GM12892 (cell line): ENCODE measurements around the gene SLC39A1.

ENCODE experiments used
- DNase-seq: peaks from one replicate; pipeline ENCODE4 v3.0.0; 2011; ENCODE audit not compliant: insufficient read length
- FAIRE-seq: peaks from 2 replicates; lab custom pipeline; 2011; peaks lifted over from hg19 to GRCh38; lab: Jason Lieb, UNC
- POLR2A ChIP-seq: IDR thresholded peaks from 2 replicates; pipeline ENCODE4 v1.6.1; 2011; ENCODE audit warnings: low read depth, low read length, control low read depth
- POLR2AphosphoS5 ChIP-seq: IDR thresholded peaks from 2 replicates; pipeline ENCODE4 v1.6.1; 2011; ENCODE audit warnings: low read depth, low read length, control low read depth
- TAF1 ChIP-seq: IDR thresholded peaks from 2 replicates; pipeline ENCODE4 v1.6.1; 2011; ENCODE audit warnings: low read depth, mild to moderate bottlenecking, control low read depth, low read length, borderline replicate concordance

Gene SLC39A1

DNA sequence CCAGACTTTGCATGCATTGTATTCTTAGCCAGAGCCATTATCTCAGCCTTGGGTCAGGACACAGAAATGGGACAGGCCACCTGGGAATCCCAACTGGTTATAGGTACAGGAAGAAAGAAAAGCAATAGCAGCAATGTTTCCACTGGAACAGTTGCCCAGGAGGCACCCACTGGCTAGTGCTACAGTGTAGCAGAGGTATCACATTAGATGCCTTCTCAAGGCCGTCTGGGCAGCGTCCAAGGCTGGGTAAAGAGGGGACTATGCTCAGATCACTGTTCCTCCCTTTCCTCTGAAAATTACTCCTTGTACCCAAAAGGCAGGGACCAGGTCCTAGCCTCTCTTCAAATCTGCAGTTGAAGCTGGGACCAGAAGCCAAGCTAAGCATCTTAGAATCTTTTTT, 7.0 kb upstream of the SLC39A1 start:
- no peak for TF ChIP-seq POLR2A
- TF ChIP-seq TAF1: no peak
- TF ChIP-seq POLR2AphosphoS5: no peak
- no peak for FAIRE-seq
- DNase-seq: no peak

GRCh38 chr1:153968972-153969371, 5.6 kb upstream of the SLC39A1 start:
- no peak for DNase-seq
- FAIRE-seq: no peak
- TF ChIP-seq TAF1: no peak
- no peak for TF ChIP-seq POLR2A
- TF ChIP-seq POLR2AphosphoS5: no peak

DNA sequence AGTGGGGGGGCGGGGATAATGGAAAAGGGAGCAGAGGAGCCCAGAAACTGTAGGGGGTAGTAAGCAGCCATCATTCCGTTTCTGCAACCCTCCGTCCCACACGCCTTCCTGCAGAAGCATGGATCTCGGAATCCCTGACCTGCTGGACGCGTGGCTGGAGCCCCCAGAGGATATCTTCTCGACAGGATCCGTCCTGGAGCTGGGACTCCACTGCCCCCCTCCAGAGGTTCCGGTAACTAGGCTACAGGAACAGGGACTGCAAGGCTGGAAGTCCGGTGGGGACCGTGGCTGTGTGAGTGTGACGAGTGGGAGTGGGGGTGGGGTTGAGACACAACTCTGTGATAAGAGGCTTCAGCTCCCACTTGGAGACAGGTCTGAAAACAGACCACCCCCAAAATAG, 5.1 kb upstream of the SLC39A1 start:
- TF ChIP-seq POLR2A (no peak), POLR2AphosphoS5 (no peak), TAF1 (no peak)
- FAIRE-seq (no peak), DNase-seq (no peak)

DNA sequence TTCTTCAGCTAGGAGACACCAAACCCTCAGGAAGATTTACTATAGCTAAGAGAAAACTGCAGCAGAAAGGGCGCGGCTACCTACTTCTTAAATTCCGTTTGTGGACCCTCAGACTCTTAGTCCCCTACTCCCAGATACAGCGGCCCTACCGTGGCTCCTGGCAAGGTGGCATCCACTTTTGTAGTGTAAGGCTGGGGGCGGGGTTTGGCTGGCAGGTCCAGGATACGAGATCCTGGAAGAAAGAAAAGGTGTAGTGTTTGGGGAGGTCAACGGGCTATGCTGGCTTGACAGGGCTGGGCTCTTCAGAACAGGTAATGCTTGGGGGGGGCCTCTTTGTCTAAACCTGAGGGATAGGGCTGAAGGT, 4.6 kb upstream of the SLC39A1 start:
- DNase-seq: no peak
- no peak for FAIRE-seq
- TF ChIP-seq TAF1 (no peak), POLR2AphosphoS5 (no peak), POLR2A (peak; percentile 10; the same call in 1 of the 2 replicates)

DNA sequence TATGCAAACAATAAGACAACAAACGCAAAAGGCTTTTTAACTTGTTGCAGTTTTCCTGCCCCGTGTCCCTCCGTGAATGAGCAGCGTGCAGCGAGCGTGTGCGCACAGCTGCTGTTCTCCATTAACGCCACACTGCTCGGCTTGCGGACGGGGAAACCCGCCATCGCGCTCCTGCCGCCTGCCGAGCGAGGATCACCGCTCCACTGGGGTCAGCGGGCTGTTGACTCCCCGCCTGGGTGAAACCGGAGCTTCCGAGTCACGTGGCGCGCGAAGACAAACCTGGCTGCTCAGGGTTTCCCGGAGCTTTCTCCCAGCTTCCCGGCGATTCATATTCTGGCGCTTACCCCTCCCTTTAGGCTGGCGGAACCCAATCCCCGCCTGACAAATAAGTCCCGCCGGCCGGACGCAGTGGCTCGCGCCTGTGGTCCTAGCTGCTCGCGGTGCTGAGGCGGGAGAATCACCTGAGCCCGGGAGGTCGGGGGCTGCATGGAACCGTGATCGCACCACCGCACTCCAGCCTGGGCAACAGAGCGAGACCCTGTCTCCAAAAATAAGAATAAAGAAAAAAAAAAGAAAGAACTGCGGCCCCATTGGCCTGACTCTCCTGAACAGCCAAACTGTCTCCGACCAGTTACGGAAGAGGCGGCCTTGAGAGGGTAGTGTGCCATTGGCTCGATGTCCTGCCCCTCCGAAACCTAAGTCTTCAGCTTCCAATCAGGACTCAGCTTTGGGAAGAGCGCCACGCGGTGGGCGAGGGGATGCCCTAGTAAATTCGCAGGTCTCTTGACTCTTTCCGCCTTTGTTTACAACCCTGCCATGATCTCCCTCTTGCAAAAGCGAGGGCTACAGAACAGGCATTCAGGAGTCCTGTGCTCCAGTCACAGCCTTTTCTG, 4.0 kb upstream of the SLC39A1 start, which contains the start of gene CREB3L4:
CREB3L4 (plus strand) TSS at position 796 of the 893 bp plus-strand sequence. CDS start 624 bp downstream, outside the sequence.
- DNase-seq (peak; percentile 85), FAIRE-seq (peak; percentile 93)

GRCh38 chr1:153963850-153964331, 554 bp upstream of the SLC39A1 start:
- DNase-seq (no peak), FAIRE-seq (no peak)
- TF ChIP-seq POLR2A: no peak
- no peak for TF ChIP-seq TAF1
- TF ChIP-seq POLR2AphosphoS5: no peak

More for the DNA sequence above, 4.0 kb upstream of the SLC39A1 start, which contains the start of gene CREB3L4:
- TF ChIP-seq TAF1: peak; percentile 66
- TF ChIP-seq POLR2AphosphoS5: peak; percentile 80
- TF ChIP-seq POLR2A: peak; percentile 80

DNA sequence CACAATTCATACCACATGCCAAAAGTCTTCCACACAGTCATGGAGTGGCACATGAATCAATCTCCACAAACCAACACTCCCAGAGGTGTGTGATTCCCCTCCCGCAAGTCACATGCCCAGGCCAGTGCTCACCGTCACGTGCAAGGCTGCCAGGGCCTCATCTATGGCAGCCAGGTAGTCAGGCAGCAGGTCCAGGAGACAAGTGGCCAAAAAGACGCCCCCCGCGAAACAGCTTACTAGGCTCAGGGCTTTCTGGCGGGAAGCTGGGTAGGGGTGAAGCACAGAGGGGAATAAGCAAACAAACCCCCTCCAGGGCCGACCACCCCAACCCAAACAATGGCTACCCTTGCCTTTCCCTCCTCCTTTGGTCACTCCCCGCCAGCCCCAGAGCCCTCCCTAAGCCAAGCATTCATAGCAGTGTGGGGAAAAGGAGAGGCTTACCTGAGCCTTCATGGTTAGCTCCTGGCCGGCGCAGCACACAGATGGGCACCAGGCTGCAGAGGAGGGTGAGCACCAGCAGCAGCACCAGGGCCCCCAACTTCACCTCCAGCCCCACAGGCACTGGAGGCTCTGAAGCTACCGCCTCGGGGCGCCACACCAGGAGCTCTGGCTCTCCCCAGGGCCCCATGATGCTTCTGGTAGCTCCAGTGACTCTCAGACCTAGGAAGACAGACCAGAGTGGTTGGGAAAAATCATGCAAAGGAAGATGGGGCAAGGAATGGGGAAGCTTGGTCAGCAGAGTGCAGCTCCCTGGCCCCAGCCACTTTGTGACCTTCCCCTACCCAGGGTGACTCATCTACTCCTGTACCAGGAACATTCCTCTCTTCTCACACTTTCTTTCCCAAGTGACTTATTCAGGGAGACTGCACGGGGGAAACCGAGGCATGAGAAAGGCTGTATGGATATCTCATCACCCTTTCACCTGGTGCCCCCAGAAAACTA, 978 bp downstream of the SLC39A1 start:
- DNase-seq: no peak
- no peak for TF ChIP-seq POLR2AphosphoS5
- TF ChIP-seq POLR2A: 0 out of 2 replicates have a peak, but pooled peaks have one; percentile 19
- peak; percentile 44 for FAIRE-seq

GRCh38 chr1:153961421-153961820, 1.9 kb downstream of the SLC39A1 start:
- TF ChIP-seq POLR2A: no peak
- TF ChIP-seq TAF1: no peak
- TF ChIP-seq POLR2AphosphoS5: no peak
- DNase-seq (no peak), FAIRE-seq (no peak)

- no peak for DNase-seq
- TF ChIP-seq POLR2AphosphoS5 (no peak), TAF1 (no peak), POLR2A (no peak)
- no peak for FAIRE-seq
Observed at GRCh38 chr1:153960206-153960605, 3.1 kb downstream of the SLC39A1 start.

DNA sequence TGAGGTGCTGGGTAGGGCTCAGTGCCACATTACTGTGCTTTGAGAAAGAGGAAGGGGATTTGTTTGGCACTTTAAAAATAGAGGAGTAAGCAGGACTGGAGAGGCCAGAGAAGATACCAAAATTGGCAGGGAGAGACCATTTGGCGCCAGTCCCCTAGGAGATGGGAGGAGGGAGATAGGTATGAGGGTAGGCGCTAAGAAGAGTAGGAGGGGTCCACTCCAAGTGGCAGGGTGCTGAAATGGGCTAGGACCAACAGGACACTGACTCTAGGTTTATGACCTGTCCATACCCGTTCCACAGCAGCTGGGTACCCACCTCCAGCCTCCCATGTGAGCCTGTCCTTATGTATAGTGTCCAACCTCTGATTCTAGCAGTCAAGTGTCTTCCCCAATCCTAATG, 3.9 kb downstream of the SLC39A1 start:
- TF ChIP-seq TAF1: no peak
- TF ChIP-seq POLR2AphosphoS5: no peak
- no peak for TF ChIP-seq POLR2A
- DNase-seq (no peak), FAIRE-seq (no peak)

DNA sequence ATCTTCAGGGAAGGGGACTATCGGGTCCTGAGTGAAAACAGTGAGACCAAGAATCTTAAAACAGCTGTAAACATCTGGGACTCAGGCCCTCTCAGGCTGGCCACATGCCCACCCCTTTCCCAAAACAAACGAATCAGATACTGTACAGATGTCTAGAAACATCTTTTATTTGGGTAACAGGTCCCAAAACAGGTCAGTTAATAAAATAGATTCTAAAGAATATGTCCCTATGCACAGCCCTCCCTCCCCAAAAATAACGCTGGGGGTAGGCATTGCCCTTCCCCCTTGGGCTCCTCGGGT, 4.4 kb downstream of the SLC39A1 start:
- no peak for TF ChIP-seq POLR2A
- no peak for TF ChIP-seq POLR2AphosphoS5
- TF ChIP-seq TAF1: no peak
- no peak for DNase-seq
- FAIRE-seq: no peak
